Neural progenitor cell (in vitro differentiated cells): ENCODE data around the gene FMNL2. TPM values are rescaled to one million over a fixed set of nuclear protein-coding genes. Genes with fewer than 3 reads are reported as not detected.
A peak's percentile ranks its signal among the peaks of the same experiment; 100 is the strongest.

Source experiments
- DNase-seq: peaks from one replicate; pipeline ENCODE4 v3.0.0-alpha.2; 2016; ENCODE audit warnings: low spot score
- H2AFZ ChIP-seq: fragments of 200-600 bp; sonication (generic); replicated peaks from 2 replicates; pipeline ENCODE4 v1.6.1; 2016; ENCODE audit warnings: antibody characterized with exemption
- H3F3A ChIP-seq: fragments of 200-600 bp; sonication (generic); 2 replicates; pipeline ENCODE4 v1.6.1; 2016; ENCODE audit warnings: antibody characterized with exemption, low read depth
- H3K27ac ChIP-seq: fragments of 200-600 bp; sonication (generic); 2 replicates; pipeline ENCODE4 v1.5.1; 2016; ENCODE audit warnings: mild to moderate bottlenecking
- H3K27me3 ChIP-seq: fragments of 200-600 bp; sonication (generic); 2 replicates; pipeline ENCODE4 v1.6.1; 2016; ENCODE audit warnings: mild to moderate bottlenecking, moderate library complexity
- H3K36me3 ChIP-seq: fragments of 200-600 bp; sonication (generic); 2 replicates; pipeline ENCODE4 v1.5.1; 2016
- H3K4me1 ChIP-seq: fragments of 200-600 bp; sonication (generic); 2 replicates; pipeline ENCODE4 v1.6.1; 2016; ENCODE audit warnings: mixed run types
- H3K4me2 ChIP-seq: fragments of 200-600 bp; sonication (generic); 2 replicates; pipeline ENCODE4 v1.6.1; 2016
- H3K4me3 ChIP-seq: fragments of 200-600 bp; sonication (generic); 2 replicates; pipeline ENCODE4 v1.5.1; 2016
- H3K79me2 ChIP-seq: fragments of 200-600 bp; sonication (generic); 2 replicates; pipeline ENCODE4 v1.6.1; 2016; ENCODE audit warnings: low read depth
- H3K9ac ChIP-seq: fragments of 200-600 bp; sonication (generic); 2 replicates; pipeline ENCODE4 v1.6.1; 2016
- H3K9me3 ChIP-seq: fragments of 200-600 bp; sonication (generic); 2 replicates; pipeline ENCODE4 v1.5.1; 2016; ENCODE audit warnings: low read depth
- H4K20me1 ChIP-seq: fragments of 200-600 bp; sonication (generic); 2 replicates; pipeline ENCODE4 v1.6.1; 2016; ENCODE audit warnings: low read depth
- H3K27ac Mint-ChIP-seq: 3 replicates; pipeline ENCODE4 v1.8.0; 2021; ENCODE audit warnings: mixed read lengths
- H3K27me3 Mint-ChIP-seq: 2 replicates; pipeline ENCODE4 v1.8.0; 2022; ENCODE audit warnings: low read depth, mild to moderate bottlenecking, inconsistent platforms, moderate library complexity, mixed read lengths; ENCODE audit not compliant: insufficient read depth
- H3K36me3 Mint-ChIP-seq: 3 replicates; pipeline ENCODE4 v1.8.0; 2021; ENCODE audit warnings: mixed read lengths
- H3K4me1 Mint-ChIP-seq: 3 replicates; pipeline ENCODE4 v1.8.0; 2021; ENCODE audit warnings: mixed read lengths
- H3K4me3 Mint-ChIP-seq: 3 replicates; pipeline ENCODE4 v1.8.0; 2021; ENCODE audit warnings: mild to moderate bottlenecking, moderate library complexity, mixed read lengths
- H3K9me3 Mint-ChIP-seq: 3 replicates; pipeline ENCODE4 v1.8.0; 2020; ENCODE audit warnings: mixed read lengths
- EZH2 ChIP-seq: fragments of 200-600 bp; sonication (generic); IDR thresholded peaks from 2 replicates; pipeline ENCODE4 v1.6.1; 2017; ENCODE audit warnings: antibody characterized with exemption, mild to moderate bottlenecking, moderate library complexity
- EZH2phosphoT487 ChIP-seq: fragments of 200-600 bp; sonication (generic); IDR thresholded peaks from 2 replicates; pipeline ENCODE4 v1.6.1; 2017; ENCODE audit warnings: antibody characterized with exemption
- total RNA-seq: library from RNA; depleted of rRNA; stranded (reverse); fragments of >200 nt; gene quantifications from 2 replicates; pipeline ENCODE4 v1.2.3, GENCODE V29; 2015; ENCODE audit warnings: low replicate concordance
- TF ChIP-seq, protein P1 (sequence below): fragments of 200-600 bp; sonication (generic); IDR thresholded peaks from 2 replicates; pipeline ENCODE4 v1.5.1; 2017; ENCODE audit warnings: antibody characterized with exemption, mild to moderate bottlenecking

The FMNL2 gene
- total RNA-seq, 1 donor from 2014 or later: 99.7 TPM

DNA sequence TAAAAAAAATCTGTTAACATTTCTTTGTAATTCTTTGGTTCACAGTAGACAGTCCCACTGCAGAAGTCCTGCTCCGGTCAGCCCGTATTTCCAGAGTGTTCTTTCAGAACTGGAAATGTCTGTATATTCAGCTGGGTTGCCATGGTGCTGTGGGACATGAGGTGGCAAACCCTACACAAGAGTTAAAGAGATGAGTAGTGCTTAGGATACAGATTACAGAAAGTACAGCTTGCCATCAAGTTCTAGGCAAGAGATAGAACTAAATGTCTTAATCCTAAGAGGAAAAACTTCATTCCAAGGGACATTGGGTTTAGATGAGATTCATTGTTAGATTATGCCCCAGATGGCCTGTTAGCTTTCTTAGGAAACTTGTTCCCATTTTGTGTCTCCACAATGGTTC, 60.1 kb downstream of the FMNL2 start:
- H3K36me3 ChIP-seq: no peaks in the 10 kb centered on the region
- H3K9me3 ChIP-seq: no peaks in the 10 kb centered on the region
- H3F3A ChIP-seq: peaks cover 24% of the 10 kb centered on the region
- Mint-ChIP-seq H3K4me1 (peaks cover 47% of the 10 kb centered on the region), H3K36me3 (peaks cover 6% of the 10 kb centered on the region), H3K4me3 (no peak overlapping the region), H3K27me3 (no peaks in the 10 kb centered on the region), H3K27ac (no peak overlapping the region), H3K9me3 (peaks cover 3% of the 10 kb centered on the region)
- H3K4me1 ChIP-seq: peaks cover 61% of the 10 kb centered on the region
- TF ChIP-seq, protein P1, sequence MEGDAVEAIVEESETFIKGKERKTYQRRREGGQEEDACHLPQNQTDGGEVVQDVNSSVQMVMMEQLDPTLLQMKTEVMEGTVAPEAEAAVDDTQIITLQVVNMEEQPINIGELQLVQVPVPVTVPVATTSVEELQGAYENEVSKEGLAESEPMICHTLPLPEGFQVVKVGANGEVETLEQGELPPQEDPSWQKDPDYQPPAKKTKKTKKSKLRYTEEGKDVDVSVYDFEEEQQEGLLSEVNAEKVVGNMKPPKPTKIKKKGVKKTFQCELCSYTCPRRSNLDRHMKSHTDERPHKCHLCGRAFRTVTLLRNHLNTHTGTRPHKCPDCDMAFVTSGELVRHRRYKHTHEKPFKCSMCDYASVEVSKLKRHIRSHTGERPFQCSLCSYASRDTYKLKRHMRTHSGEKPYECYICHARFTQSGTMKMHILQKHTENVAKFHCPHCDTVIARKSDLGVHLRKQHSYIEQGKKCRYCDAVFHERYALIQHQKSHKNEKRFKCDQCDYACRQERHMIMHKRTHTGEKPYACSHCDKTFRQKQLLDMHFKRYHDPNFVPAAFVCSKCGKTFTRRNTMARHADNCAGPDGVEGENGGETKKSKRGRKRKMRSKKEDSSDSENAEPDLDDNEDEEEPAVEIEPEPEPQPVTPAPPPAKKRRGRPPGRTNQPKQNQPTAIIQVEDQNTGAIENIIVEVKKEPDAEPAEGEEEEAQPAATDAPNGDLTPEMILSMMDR: no peak
- no peak for TF ChIP-seq EZH2
- no peak for TF ChIP-seq EZH2phosphoT487
- peak overlapping the region; percentile 56 for H3K4me2 ChIP-seq
- DNase-seq: no peak
- peaks cover 84% of the 10 kb centered on the region for H4K20me1 ChIP-seq
- H3K27me3 ChIP-seq: no peaks in the 10 kb centered on the region
- no peak overlapping the region for H3K27ac ChIP-seq
- H2AFZ ChIP-seq: no peak overlapping the region
- H3K9ac ChIP-seq: no peak overlapping the region
- peaks cover 97% of the 10 kb centered on the region for H3K79me2 ChIP-seq
- no peak overlapping the region for H3K4me3 ChIP-seq

DNA sequence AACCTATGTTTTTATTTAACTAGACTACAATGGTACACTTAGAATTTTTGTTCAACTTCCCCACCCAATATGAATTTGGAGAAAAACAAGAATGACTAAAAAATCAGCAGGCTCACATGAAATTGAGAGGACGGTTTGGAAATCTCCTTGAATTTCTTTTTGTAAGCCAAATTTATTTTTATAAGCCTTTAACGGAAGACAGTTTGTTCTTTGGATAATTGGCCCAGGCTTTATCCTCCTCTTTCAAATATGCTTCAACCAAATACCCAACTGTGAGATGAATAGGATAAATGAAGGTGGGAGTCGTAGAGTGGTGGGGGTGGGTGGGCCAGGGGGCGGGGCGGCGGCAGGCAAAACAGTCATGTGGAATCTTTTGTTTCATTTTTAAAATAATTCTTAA, 60.6 kb downstream of the FMNL2 start:
- Histone ChIP-seq H3K36me3 (no peaks in the 10 kb centered on the region), H3K9ac (no peak overlapping the region), H3F3A (peaks cover 24% of the 10 kb centered on the region), H3K4me1 (peaks cover 61% of the 10 kb centered on the region), H3K4me2 (peak overlapping the region; percentile 56), H3K27me3 (no peaks in the 10 kb centered on the region), H4K20me1 (peaks cover 88% of the 10 kb centered on the region), H2AFZ (no peak overlapping the region), H3K27ac (no peak overlapping the region), H3K4me3 (no peak overlapping the region), H3K9me3 (no peaks in the 10 kb centered on the region), H3K79me2 (peaks cover 99% of the 10 kb centered on the region)
- H3K27me3 Mint-ChIP-seq: no peaks in the 10 kb centered on the region
- H3K9me3 Mint-ChIP-seq: peaks cover 3% of the 10 kb centered on the region
- TF ChIP-seq EZH2phosphoT487: no peak
- TF ChIP-seq, protein P1: no peak
- no peak for TF ChIP-seq EZH2
- peaks cover 47% of the 10 kb centered on the region for H3K4me1 Mint-ChIP-seq
- no peak overlapping the region for H3K4me3 Mint-ChIP-seq
- H3K36me3 Mint-ChIP-seq: peaks cover 3% of the 10 kb centered on the region
- no peak overlapping the region for H3K27ac Mint-ChIP-seq
- DNase-seq: no peak

DNA sequence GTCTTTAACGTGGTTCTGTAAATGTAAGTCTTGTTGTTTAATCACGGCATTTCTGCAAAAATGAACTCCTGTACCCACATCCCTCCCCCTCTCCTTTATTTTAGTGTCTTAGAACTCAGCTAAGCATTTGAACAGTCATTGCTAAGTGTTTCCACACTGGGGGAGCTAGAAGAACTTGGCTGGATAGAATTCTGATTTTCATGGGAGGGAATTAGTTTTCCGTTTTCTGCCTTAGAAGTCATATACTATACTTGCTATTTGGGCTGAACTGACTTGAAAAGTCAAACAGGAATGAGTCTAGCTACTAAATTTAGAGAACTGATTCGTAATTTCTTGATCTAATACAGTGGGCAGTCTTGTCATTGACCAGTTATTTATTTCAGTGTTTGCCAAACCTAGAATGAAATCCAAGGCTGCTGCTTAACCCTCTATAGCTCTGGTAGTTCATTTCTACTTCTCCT, 61.1 kb downstream of the FMNL2 start:
- no peak overlapping the region for H3K27ac ChIP-seq
- H3K9ac ChIP-seq: no peak overlapping the region
- Mint-ChIP-seq H3K27ac (no peak overlapping the region), H3K27me3 (no peaks in the 10 kb centered on the region), H3K4me1 (peaks cover 46% of the 10 kb centered on the region), H3K4me3 (no peak overlapping the region), H3K9me3 (peaks cover 3% of the 10 kb centered on the region), H3K36me3 (peaks cover 3% of the 10 kb centered on the region)
- H3K36me3 ChIP-seq: no peaks in the 10 kb centered on the region
- DNase-seq: no peak
- H3K4me3 ChIP-seq: no peak overlapping the region
- TF ChIP-seq, protein P1: no peak
- no peak for TF ChIP-seq EZH2
- TF ChIP-seq EZH2phosphoT487: no peak
- peaks cover 93% of the 10 kb centered on the region for H4K20me1 ChIP-seq
- no peaks in the 10 kb centered on the region for H3K9me3 ChIP-seq
- H3K4me2 ChIP-seq: peak overlapping the region; percentile 56
- H3K4me1 ChIP-seq: peaks cover 61% of the 10 kb centered on the region
- no peaks in the 10 kb centered on the region for H3K27me3 ChIP-seq
- H2AFZ ChIP-seq: no peak overlapping the region
- H3F3A ChIP-seq: peaks cover 24% of the 10 kb centered on the region
- peaks cover 99% of the 10 kb centered on the region for H3K79me2 ChIP-seq
